Calu3 (cell line): ENCODE measurements around the gene TGFB3. TPM values are rescaled to one million over a fixed set of nuclear protein-coding genes. Genes with fewer than 3 reads are reported as not detected.

Experiments used
- BruUV-seq: library from RNA; stranded (reverse); fragments of 400-500 nt; replicated peaks from 2 replicates; lab custom pipeline; 2021; lab: Mats Ljungman, UMichigan
- CTCF ChIA-PET: fragments of 300-600 bp; sonication (Branson Sonifier 250); formaldehyde crosslinking; loops from one replicate; lab custom pipeline; 2022; ENCODE audit warnings: antibody characterized with exemption; lab: Charles Lee
- DNase-seq: peaks from one replicate; pipeline ENCODE4 v3.0.0; 2022
- H3K27ac Mint-ChIP-seq: one replicate; pipeline ENCODE4 v1.8.0; 2022; ENCODE audit warnings: mixed read lengths; ENCODE audit not compliant: unreplicated experiment
- H3K27me3 Mint-ChIP-seq: one replicate; pipeline ENCODE4 v1.8.0; 2022; ENCODE audit warnings: mixed read lengths; ENCODE audit not compliant: unreplicated experiment
- H3K36me3 Mint-ChIP-seq: one replicate; pipeline ENCODE4 v1.8.0; 2022; ENCODE audit warnings: mild to moderate bottlenecking, moderate library complexity, mixed read lengths; ENCODE audit not compliant: insufficient read depth, unreplicated experiment
- H3K4me1 Mint-ChIP-seq: one replicate; pipeline ENCODE4 v1.8.0; 2022; ENCODE audit warnings: mild to moderate bottlenecking, low read depth, mixed read lengths; ENCODE audit not compliant: unreplicated experiment
- H3K4me3 Mint-ChIP-seq: one replicate; pipeline ENCODE4 v1.8.0; 2022; ENCODE audit warnings: mild to moderate bottlenecking, low read depth, moderate library complexity, mixed read lengths; ENCODE audit not compliant: unreplicated experiment
- H3K9me3 Mint-ChIP-seq: one replicate; pipeline ENCODE4 v1.8.0; 2022; ENCODE audit warnings: low read depth, mixed read lengths; ENCODE audit not compliant: unreplicated experiment
- intact Hi-C: fragments of 100-400 bp; cut with micrococcal nuclease; formaldehyde crosslinking; loops from one replicate; pipeline ENCODE4 v1.10.0; 2022; ENCODE audit not compliant: unreplicated experiment
- total RNA-seq: library from RNA; stranded (reverse); gene quantifications from 2 replicates; pipeline ENCODE4 v1.2.3, GENCODE V29; 2022
- TF ChIP-seq, protein P1 (sequence below): fragments of 200-600 bp; IDR thresholded peaks from one replicate; pipeline ENCODE4 v1.8.0; 2022; ENCODE audit warnings: antibody characterized with exemption; ENCODE audit not compliant: unreplicated experiment

The TGFB3 gene
- total RNA-seq, 1 experiment from 2014 or later = 2.2 TPM

DNA sequence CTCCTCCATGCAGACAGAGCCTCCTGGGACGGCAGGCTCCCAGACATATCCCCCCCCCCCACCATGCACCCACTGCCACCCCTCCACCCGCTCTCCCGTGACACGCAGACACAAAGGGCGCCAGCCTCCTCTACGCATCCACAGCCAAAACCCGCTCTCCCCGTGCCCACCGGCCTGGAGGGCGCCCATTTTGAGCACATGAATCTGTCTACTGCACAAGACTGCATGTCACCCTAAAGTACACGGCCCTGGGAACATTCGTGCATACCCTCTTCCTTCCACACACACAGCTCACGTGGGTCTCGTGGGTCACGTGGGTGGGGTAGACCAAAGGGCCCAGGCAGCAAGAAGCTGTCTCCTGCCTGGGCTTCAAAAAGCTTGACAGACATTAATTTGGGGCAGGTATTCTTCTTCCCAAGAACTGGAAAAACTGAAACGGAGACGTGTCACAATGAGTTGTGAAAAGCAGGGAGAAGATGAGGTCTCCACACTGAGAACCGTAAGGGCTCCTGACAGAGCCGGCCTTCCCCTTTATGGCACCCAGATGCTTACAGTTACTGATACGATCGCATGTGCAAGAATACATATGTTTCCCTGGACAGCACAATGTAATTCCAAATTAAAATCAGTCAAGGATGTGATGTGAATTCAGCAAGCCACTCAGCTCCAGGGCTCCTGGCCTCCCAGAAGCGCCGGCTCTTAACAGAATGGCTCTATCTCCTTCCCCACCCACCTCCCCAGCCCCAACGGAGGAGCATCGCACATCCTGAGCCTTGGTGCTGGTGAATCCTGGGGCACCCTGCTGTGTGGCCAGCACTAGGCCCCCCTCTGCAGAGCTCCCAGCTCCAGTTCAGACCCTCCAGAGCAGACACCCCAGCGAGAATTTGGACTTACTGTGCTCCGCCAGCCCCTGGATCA is 1.9 kb downstream of the TGFB3 start:
- TF ChIP-seq, protein P1, sequence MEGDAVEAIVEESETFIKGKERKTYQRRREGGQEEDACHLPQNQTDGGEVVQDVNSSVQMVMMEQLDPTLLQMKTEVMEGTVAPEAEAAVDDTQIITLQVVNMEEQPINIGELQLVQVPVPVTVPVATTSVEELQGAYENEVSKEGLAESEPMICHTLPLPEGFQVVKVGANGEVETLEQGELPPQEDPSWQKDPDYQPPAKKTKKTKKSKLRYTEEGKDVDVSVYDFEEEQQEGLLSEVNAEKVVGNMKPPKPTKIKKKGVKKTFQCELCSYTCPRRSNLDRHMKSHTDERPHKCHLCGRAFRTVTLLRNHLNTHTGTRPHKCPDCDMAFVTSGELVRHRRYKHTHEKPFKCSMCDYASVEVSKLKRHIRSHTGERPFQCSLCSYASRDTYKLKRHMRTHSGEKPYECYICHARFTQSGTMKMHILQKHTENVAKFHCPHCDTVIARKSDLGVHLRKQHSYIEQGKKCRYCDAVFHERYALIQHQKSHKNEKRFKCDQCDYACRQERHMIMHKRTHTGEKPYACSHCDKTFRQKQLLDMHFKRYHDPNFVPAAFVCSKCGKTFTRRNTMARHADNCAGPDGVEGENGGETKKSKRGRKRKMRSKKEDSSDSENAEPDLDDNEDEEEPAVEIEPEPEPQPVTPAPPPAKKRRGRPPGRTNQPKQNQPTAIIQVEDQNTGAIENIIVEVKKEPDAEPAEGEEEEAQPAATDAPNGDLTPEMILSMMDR = no peak
- H3K4me1 Mint-ChIP-seq = peaks cover 16% of the 10 kb centered on the region
- intact Hi-C loops = loop anchor here (2.0 kb wide), 1 partner anchor 401 kb away; the partner anchor contains the start of gene FLVCR2
- H3K27me3 Mint-ChIP-seq = peaks cover 13% of the 10 kb centered on the region
- no peak overlapping the region for H3K27ac Mint-ChIP-seq
- no peaks in the 10 kb centered on the region for H3K9me3 Mint-ChIP-seq
- BruUV-seq = no TSS peak
- peaks cover 27% of the 10 kb centered on the region for H3K36me3 Mint-ChIP-seq
- no peak overlapping the region for H3K4me3 Mint-ChIP-seq
- CTCF ChIA-PET = interaction anchor here (0.8 to 1.9 kb wide), 6 partner anchors 73 to 403 kb away, joined by 3 to 12 read pairs (median 4); no protein-coding TSS in a partner anchor
- no peak for DNase-seq

DNA sequence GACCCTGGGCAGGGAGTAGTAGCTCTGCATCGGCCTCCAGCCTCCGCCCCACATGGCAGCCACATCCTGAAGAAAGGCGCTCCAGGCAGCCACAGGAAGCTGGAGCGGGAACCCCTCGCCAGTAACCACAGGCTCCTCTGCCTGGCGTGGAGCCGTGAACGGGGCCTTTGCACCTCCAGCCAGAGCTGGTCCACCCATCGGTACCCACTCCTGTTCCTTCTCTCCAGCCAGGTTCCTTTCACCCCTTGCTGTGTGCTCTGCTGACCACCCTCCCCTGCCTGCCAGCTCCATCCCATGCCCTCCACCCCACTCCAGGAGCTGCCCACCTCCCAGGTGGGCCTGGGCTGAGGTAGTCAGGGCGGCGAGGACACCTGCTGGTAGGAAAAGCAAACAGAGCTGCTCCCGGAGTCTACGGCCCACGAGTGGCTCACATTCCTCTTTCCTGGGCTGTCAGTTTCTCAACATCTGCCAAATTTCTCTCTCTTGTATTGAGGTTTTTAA is 2.7 kb downstream of the TGFB3 start:
- peaks cover 10% of the 10 kb centered on the region for H3K27me3 Mint-ChIP-seq
- intact Hi-C loops = no loop called here
- H3K4me3 Mint-ChIP-seq = no peak overlapping the region
- peaks cover 27% of the 10 kb centered on the region for H3K36me3 Mint-ChIP-seq
- H3K9me3 Mint-ChIP-seq = no peaks in the 10 kb centered on the region
- TF ChIP-seq, protein P1 = peak; percentile 52
- peak; percentile 12 for DNase-seq
- CTCF ChIA-PET = interaction anchor here (0.6 to 1.9 kb wide), 8 partner anchors 72 to 402 kb away, joined by 3 to 12 read pairs (median 4); no protein-coding TSS in a partner anchor
- H3K27ac Mint-ChIP-seq = no peak overlapping the region
- BruUV-seq = no TSS peak
- H3K4me1 Mint-ChIP-seq = peaks cover 16% of the 10 kb centered on the region

- intact Hi-C loops = no loop called here
- H3K4me3 Mint-ChIP-seq = no peak overlapping the region
- no peak for DNase-seq
Measured at GRCh38 chr14:75978249-75978731, 3.5 kb downstream of the TGFB3 start.

GRCh38 chr14:75977582-75977943 is 4.2 kb downstream of the TGFB3 start:
- no peak for DNase-seq
- Mint-ChIP-seq H3K9me3 (no peaks in the 10 kb centered on the region), H3K4me1 (peaks cover 16% of the 10 kb centered on the region), H3K27me3 (no peaks in the 10 kb centered on the region), H3K27ac (no peak overlapping the region), H3K36me3 (peaks cover 26% of the 10 kb centered on the region), H3K4me3 (no peak overlapping the region)
- CTCF ChIA-PET = interaction anchor here (0.6 to 0.8 kb wide), 3 partner anchors 35 to 670 kb away, joined by 5 to 6 read pairs (median 6); no protein-coding TSS in a partner anchor
- TF ChIP-seq, protein P1 = no peak
- no TSS peak for BruUV-seq
- intact Hi-C loops = no loop called here

More at GRCh38 chr14:75978249-75978731, 3.5 kb downstream of the TGFB3 start:
- Mint-ChIP-seq H3K27me3 (peaks cover 2% of the 10 kb centered on the region), H3K4me1 (peaks cover 16% of the 10 kb centered on the region), H3K9me3 (no peaks in the 10 kb centered on the region), H3K27ac (no peak overlapping the region), H3K36me3 (peaks cover 27% of the 10 kb centered on the region)
- TF ChIP-seq, protein P1 = no peak
- CTCF ChIA-PET = interaction anchor here (0.6 to 1.4 kb wide), 3 partner anchors 73 to 401 kb away, joined by 3 to 6 read pairs (median 4); no protein-coding TSS in a partner anchor
- no TSS peak for BruUV-seq
